Thyroid gland (tissue), 4 donors: ENCODE measurements around the gene IFITM1. TPM values are rescaled to one million over a fixed set of nuclear protein-coding genes. Genes with fewer than 3 reads are reported as not detected.
"Not testable (repeated sequence)": the region's sequence is repeated elsewhere in the genome, so short reads cannot be mapped to it uniquely, and the experiment has no call there.

Experiments used
- DNase-seq, 2 donors: peaks; one replicate each; pipeline ENCODE4 v3.0.0-alpha.2; 2019
- H3K27ac ChIP-seq, 3 donors: fragments of 200-600 bp; sonication (generic); 1 replicate in 2 of 3; 2 replicates in 1 of 3; pipeline ENCODE4 v1.5.1; 2016 to 2019; ENCODE audit warnings: mild to moderate bottlenecking in 1 of 3, moderate library complexity in 1 of 3
- H3K27me3 ChIP-seq: fragments of 200-600 bp; sonication (generic); one replicate; pipeline ENCODE4 v1.5.1; 2019
- H3K36me3 ChIP-seq, 2 donors: fragments of 200-600 bp; sonication (generic); one replicate each; pipeline ENCODE4 v1.5.1; 2016 to 2019
- H3K4me1 ChIP-seq, 2 donors: fragments of 200-600 bp; sonication (generic); one replicate each; pipeline ENCODE4 v1.5.1; 2017 to 2019
- H3K4me3 ChIP-seq, 3 donors: fragments of 200-600 bp; sonication (generic); replicated peaks in 1 of 3; 1 replicate in 2 of 3; 2 replicates in 1 of 3; pipeline ENCODE4 v1.5.1; 2016; ENCODE audit warnings: mild to moderate bottlenecking in 1 of 3
- H3K9me3 ChIP-seq: fragments of 200-600 bp; sonication (generic); one replicate; pipeline ENCODE4 v1.5.1; 2017
- POLR2A ChIP-seq, 2 donors: fragments of 450-650 bp; IDR thresholded peaks; one replicate each; pipeline ENCODE4 v1.6.1; 2017; ENCODE audit warnings: antibody characterized with exemption in 2 of 2, mild to moderate bottlenecking in 2 of 2, moderate library complexity in 1 of 2
- WGBS, 2 donors: methylation state at CpG; one replicate each; pipeline ENCODE4 v1.1.5; 2017; 5-methylcytosine and 5-hydroxymethylcytosine counted together
- intact Hi-C: fragments of 100-400 bp; cut with DNase I; formaldehyde crosslinking; loops from one replicate; pipeline ENCODE4 v1.15.1; 2023
- total RNA-seq, 4 donors: library from RNA; depleted of rRNA; stranded (reverse); fragments of >200 nt; gene quantifications; one replicate each; pipeline ENCODE4 v1.2.3, GENCODE V29; 2016
- TF ChIP-seq, protein P1 (sequence below), 6 experiments: fragments of 200-600 bp in 3 of 6; fragments of 450-650 bp in 3 of 6; sonication (generic) in 3 of 6; IDR thresholded peaks; one replicate each; pipeline ENCODE4 v1.5.1; 2016 to 2019; ENCODE audit warnings: antibody characterized with exemption in 6 of 6, mild to moderate bottlenecking in 2 of 6, inconsistent platforms in 1 of 6, moderate library complexity in 1 of 6

IFITM1 gene
- total RNA-seq, result 100 to 1,000 TPM in 3 of 4 donors, 10 to 100 TPM in 1; 94.3 to 163 (median 103) TPM

DNA sequence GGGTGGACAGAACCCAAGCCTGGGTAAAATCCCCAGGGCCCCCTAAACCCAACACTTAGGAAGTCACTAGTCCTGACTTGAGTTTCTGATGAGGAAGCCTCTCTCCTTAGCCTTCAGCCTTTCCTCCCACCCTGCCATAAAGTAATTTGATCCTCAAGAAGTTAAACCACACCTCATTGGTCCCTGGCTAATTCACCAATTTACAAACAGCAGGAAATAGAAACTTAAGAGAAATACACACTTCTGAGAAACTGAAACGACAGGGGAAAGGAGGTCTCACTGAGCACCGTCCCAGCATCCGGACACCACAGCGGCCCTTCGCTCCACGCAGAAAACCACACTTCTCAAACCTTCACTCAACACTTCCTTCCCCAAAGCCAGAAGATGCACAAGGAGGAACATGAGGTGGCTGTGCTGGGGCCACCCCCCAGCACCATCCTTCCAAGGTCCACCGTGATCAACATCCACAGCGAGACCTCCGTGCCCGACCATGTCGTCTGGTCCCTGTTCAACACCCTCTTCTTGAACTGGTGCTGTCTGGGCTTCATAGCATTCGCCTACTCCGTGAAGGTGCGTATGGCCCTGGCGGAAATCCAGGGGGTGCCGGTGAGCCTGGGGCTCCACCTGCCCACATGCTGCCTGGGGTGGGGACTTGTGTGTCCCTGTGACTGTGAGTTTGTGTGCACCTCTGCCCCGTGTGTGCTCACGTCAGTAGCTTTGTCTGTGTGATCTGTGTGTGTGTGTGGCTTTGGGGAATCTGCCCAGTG is at the start of gene IFITM1:
IFITM1 (plus strand) TSS at position 254 of the 767 bp plus-strand sequence; CDS start at position 385, 131 bp downstream.
- DNase-seq, result no peak
- Histone ChIP-seq H3K27ac (peak within 1 kb of the TSS; percentile 71 to 88 (median 74)), H3K4me3 (peak within 1 kb of the TSS in 2 of 3 donors; percentile 41 to 42), H3K27me3 (no peaks in the 10 kb centered on the region), H3K36me3 (peaks cover 0 to 3% of the 10 kb centered on the region in 2 donors), H3K9me3 (no peaks in the 10 kb centered on the region), H3K4me1 (peaks cover 4 to 15% of the 10 kb centered on the region in 2 donors)
- peak in 1 of 2 donors; percentile 53 for TF ChIP-seq POLR2A (IDR thresholded peaks at IDR 0.05)
- TF ChIP-seq, protein P1, sequence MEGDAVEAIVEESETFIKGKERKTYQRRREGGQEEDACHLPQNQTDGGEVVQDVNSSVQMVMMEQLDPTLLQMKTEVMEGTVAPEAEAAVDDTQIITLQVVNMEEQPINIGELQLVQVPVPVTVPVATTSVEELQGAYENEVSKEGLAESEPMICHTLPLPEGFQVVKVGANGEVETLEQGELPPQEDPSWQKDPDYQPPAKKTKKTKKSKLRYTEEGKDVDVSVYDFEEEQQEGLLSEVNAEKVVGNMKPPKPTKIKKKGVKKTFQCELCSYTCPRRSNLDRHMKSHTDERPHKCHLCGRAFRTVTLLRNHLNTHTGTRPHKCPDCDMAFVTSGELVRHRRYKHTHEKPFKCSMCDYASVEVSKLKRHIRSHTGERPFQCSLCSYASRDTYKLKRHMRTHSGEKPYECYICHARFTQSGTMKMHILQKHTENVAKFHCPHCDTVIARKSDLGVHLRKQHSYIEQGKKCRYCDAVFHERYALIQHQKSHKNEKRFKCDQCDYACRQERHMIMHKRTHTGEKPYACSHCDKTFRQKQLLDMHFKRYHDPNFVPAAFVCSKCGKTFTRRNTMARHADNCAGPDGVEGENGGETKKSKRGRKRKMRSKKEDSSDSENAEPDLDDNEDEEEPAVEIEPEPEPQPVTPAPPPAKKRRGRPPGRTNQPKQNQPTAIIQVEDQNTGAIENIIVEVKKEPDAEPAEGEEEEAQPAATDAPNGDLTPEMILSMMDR (IDR thresholded peaks at IDR 0.05), result no peak
- 45 to 51% methylated on average over 15 to 18 of the region's 18 CpGs for WGBS, 2 donors
- intact Hi-C loops, result no loop called here

DNA sequence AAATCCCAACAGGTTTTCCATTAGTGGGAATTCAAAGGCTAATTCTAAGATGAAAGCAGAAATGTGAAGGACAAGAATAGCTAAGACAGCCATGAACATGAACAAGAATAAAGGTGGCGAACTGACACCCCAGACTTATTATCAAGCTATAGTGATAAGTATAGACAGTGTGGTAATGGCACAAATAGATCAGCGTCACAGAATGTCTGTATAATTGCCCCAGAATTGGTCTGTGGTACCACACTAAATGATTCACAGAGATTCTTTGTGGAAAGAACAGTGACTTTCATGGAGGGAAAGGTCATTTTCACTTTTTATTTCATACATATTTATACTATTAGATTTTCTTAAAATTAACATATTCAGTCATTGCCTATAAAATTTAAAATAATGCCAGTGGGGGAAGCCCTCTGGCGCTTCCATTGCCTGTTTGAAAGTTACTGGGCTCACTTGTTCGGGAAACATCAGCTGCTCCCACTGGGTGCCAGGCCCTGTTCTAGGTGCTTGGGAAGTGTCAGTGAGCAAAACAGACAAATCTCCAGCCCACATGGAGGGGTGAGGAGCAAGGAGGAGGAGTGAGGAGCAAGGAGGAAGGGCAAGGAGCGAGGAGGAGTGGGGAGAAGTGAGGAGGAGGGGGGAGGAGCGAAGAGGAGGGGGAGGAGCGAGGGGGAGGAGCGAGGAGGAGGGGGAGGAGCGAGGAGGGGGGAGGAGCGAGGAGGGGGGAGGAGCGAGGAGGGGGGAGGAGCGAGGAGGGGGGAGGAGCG is 47.0 kb upstream of the IFITM1 start:
- WGBS, 2 donors, result 85 to 89% methylated on average over 5 of the region's 13 CpGs
- TF ChIP-seq, protein P1 (IDR thresholded peaks at IDR 0.05), result no peak
- TF ChIP-seq POLR2A (IDR thresholded peaks at IDR 0.05), result no peak
- no peaks in the 10 kb centered on the region for H3K36me3 ChIP-seq
- no peak for DNase-seq
- no peaks in the 10 kb centered on the region for H3K9me3 ChIP-seq
- H3K4me1 ChIP-seq, result no peaks in the 10 kb centered on the region
- intact Hi-C loops, result no loop called here
- H3K27ac ChIP-seq, result no peak overlapping the region
- no peaks in the 10 kb centered on the region for H3K27me3 ChIP-seq
- no peak overlapping the region for H3K4me3 ChIP-seq

DNA sequence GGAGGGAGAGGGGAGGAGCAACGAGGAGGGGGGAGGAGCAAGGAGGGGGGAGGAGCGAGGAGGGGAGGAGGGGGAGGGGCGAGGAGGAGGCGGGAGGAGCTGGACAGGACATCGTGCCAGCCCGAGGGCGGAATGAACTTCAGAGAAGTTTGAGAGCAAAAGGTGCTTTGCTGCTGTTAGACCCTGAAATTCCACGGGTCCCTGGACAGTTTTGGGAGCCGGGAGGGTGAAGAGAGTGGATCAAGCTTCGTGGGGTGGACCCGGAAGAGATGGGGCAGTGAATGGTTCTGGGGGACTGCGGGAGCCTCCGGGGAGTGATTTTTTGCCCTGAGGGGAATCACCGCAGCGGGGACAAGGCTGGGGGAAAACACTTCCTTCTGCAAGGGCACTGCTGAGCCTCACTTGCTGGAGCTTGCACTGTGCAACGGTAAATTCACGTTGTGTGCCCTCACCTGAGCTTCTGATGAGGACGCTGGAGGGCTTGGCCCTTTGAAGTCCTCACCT is 46.3 kb upstream of the IFITM1 start:
- no peaks in the 10 kb centered on the region for H3K36me3 ChIP-seq
- TF ChIP-seq, protein P1 (IDR thresholded peaks at IDR 0.05), result no peak
- no peak for TF ChIP-seq POLR2A (IDR thresholded peaks at IDR 0.05)
- no peak overlapping the region for H3K4me3 ChIP-seq
- H3K27me3 ChIP-seq, result no peaks in the 10 kb centered on the region
- WGBS, 2 donors, result 71 to 72% methylated on average over 16 to 18 of the region's 18 CpGs
- H3K9me3 ChIP-seq, result no peaks in the 10 kb centered on the region
- H3K27ac ChIP-seq, result peak overlapping the region in 1 of 3 donors; percentile 36
- intact Hi-C loops, result no loop called here
- no peak for DNase-seq
- H3K4me1 ChIP-seq, result no peaks in the 10 kb centered on the region

DNA sequence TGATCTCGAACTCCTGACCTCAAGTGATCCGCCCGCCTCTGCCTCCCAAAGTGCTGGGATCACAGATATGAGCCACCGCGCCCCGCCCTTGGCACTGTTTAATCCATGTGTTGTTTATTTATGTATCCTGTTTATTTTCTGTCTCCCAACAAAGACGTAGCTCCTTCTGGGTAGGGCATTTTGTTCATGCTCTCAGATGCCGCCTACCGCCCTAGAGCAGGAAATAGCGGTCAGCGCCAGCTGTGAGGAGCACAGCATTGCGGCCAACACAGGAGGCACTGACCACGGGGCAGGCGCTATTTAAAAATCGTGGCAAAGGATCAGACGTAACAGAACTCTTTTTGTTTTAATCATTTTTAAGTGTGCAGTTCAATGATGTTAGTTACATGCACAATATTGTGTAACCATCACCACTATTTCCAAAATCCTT is 45.1 kb upstream of the IFITM1 start:
- intact Hi-C loops, H3K36me3 ChIP-seq, H3K9me3 ChIP-seq, H3K27me3 ChIP-seq, H3K4me3 ChIP-seq, H3K4me1 ChIP-seq: not testable (repeated sequence)
- TF ChIP-seq, protein P1 (IDR thresholded peaks at IDR 0.05), result peak in 1 of 6 experiments; percentile 6
- peak; percentile 25 to 43 for DNase-seq
- WGBS, 2 donors, result 50 to 59% methylated on average over 16 of the region's 16 CpGs
- peak overlapping the region in 1 of 3 donors; percentile 3 for H3K27ac ChIP-seq
